ENCODE results near the gene ZNF343.

The ZNF343 gene

GRCh38 chr20:2473516-2473915 lies 35.2 kb downstream of the ZNF343 start:
- H3K4me1 ChIP-seq (ENCODE audit: low read depth, poor library complexity, severe bottlenecking), result peaks cover 7% of the 10 kb centered on the region
- H3K36me3 ChIP-seq (ENCODE audit: insufficient read depth), result no peaks in the 10 kb centered on the region
- no peak overlapping the region for H3K9ac ChIP-seq
- peaks cover 21% of the 10 kb centered on the region for H3K79me2 ChIP-seq (ENCODE audit: insufficient read depth, low read depth)
- H3K4me3 ChIP-seq (IDR thresholded peaks at IDR 0.05; ENCODE audit: insufficient read depth, low read depth, low read length), result no peak overlapping the region
- H4K20me1 ChIP-seq (ENCODE audit: insufficient read depth), result 0 out of 2 replicates have a peak, but pooled peaks cover 1% of the 10 kb centered on the region
- no peaks in the 10 kb centered on the region for H3K27me3 ChIP-seq (ENCODE audit: insufficient read depth, low read depth)
- no peak overlapping the region for H3K27ac ChIP-seq
- TF ChIP-seq CTCF (conservative IDR thresholded peaks at IDR 0.05; ENCODE audit: low read depth, low read length), result no peak
- H2AFZ ChIP-seq (ENCODE audit: low read depth), result no peak overlapping the region
- no peak overlapping the region for H3K4me2 ChIP-seq

GRCh38 chr20:2470423-2471193 lies 38.1 kb downstream of the ZNF343 start, which contains the start of gene SNRPB:
SNRPB (minus strand) TSS chr20:2470789; CDS start chr20:2470690, 99 bp downstream.
- H3K4me1 ChIP-seq (ENCODE audit: low read depth, poor library complexity, severe bottlenecking), result peaks cover 10% of the 10 kb centered on the region
- H4K20me1 ChIP-seq (ENCODE audit: insufficient read depth), result peaks cover 11% of the 10 kb centered on the region; the same call in 1 of the 2 replicates
- TF ChIP-seq CTCF (conservative IDR thresholded peaks at IDR 0.05; ENCODE audit: low read depth, low read length), result no peak
- peak within 1 kb of the TSS; percentile 71 for H2AFZ ChIP-seq (ENCODE audit: low read depth)
- peaks cover 46% of the 10 kb centered on the region for H3K79me2 ChIP-seq (ENCODE audit: insufficient read depth, low read depth)
- H3K4me2 ChIP-seq, result peak within 1 kb of the TSS; percentile 94
- H3K27me3 ChIP-seq (ENCODE audit: insufficient read depth, low read depth), result no peaks in the 10 kb centered on the region
- no peaks in the 10 kb centered on the region; the same call in 1 of the 2 replicates for H3K36me3 ChIP-seq (ENCODE audit: insufficient read depth)
- H3K27ac ChIP-seq, result peak within 1 kb of the TSS; percentile 94
- peak within 1 kb of the TSS; percentile 98 for H3K9ac ChIP-seq
- no peak within 1 kb of the TSS for H3K4me3 ChIP-seq (IDR thresholded peaks at IDR 0.05; ENCODE audit: insufficient read depth, low read depth, low read length)

- H3K9ac ChIP-seq, result peak overlapping the region; percentile 98
- peak overlapping the region; percentile 80 for H3K4me2 ChIP-seq
- TF ChIP-seq CTCF (conservative IDR thresholded peaks at IDR 0.05; ENCODE audit: low read depth, low read length), result no peak
- no peaks in the 10 kb centered on the region; the same call in 1 of the 2 replicates for H3K36me3 ChIP-seq (ENCODE audit: insufficient read depth)
- H4K20me1 ChIP-seq (ENCODE audit: insufficient read depth), result peaks cover 11% of the 10 kb centered on the region; the same call in 1 of the 2 replicates
- H3K4me3 ChIP-seq (IDR thresholded peaks at IDR 0.05; ENCODE audit: insufficient read depth, low read depth, low read length), result no peak overlapping the region
- H2AFZ ChIP-seq (ENCODE audit: low read depth), result peak overlapping the region; percentile 38; the same call in 1 of the 2 replicates
- H3K79me2 ChIP-seq (ENCODE audit: insufficient read depth, low read depth), result peaks cover 46% of the 10 kb centered on the region
- H3K27me3 ChIP-seq (ENCODE audit: insufficient read depth, low read depth), result no peaks in the 10 kb centered on the region
- peak overlapping the region; percentile 94 for H3K27ac ChIP-seq
- H3K4me1 ChIP-seq (ENCODE audit: low read depth, poor library complexity, severe bottlenecking), result peaks cover 10% of the 10 kb centered on the region
Measured at GRCh38 chr20:2469991-2470422, 38.7 kb downstream of the ZNF343 start.

GRCh38 chr20:2468581-2469407 lies 39.9 kb downstream of the ZNF343 start:
- Histone ChIP-seq H3K9ac (peak overlapping the region; percentile 98; the same call in 1 of the 2 replicates), H3K79me2 (ENCODE audit: insufficient read depth, low read depth) (peaks cover 46% of the 10 kb centered on the region), H3K36me3 (ENCODE audit: insufficient read depth) (no peaks in the 10 kb centered on the region; the same call in 1 of the 2 replicates), H3K4me2 (peak overlapping the region; percentile 80), H3K4me1 (ENCODE audit: low read depth, poor library complexity, severe bottlenecking) (peaks cover 10% of the 10 kb centered on the region), H2AFZ (ENCODE audit: low read depth) (no peak overlapping the region), H3K27me3 (ENCODE audit: insufficient read depth, low read depth) (no peaks in the 10 kb centered on the region), H3K27ac (no peak overlapping the region), H3K4me3 (IDR thresholded peaks at IDR 0.05; ENCODE audit: insufficient read depth, low read depth, low read length) (no peak overlapping the region), H4K20me1 (ENCODE audit: insufficient read depth) (peaks cover 11% of the 10 kb centered on the region; the same call in 1 of the 2 replicates)
- no peak for TF ChIP-seq CTCF (conservative IDR thresholded peaks at IDR 0.05; ENCODE audit: low read depth, low read length)

Measured in KMS-11 (cell line).